Gastroesophageal sphincter (tissue), 3 donors: ENCODE measurements around the gene TNFAIP2.

Experiments used
- CTCF ChIP-seq, 4 experiments: fragments of 200-600 bp in 2 of 4; fragments of 450-650 bp in 2 of 4; sonication (generic) in 1 of 4; IDR thresholded peaks; one replicate each; pipeline ENCODE4 v1.5.1; 2017 to 2019; ENCODE audit warnings: antibody characterized with exemption in 4 of 4, mild to moderate bottlenecking in 2 of 4, moderate library complexity in 2 of 4
- EP300 ChIP-seq: sonication (generic); formaldehyde crosslinking; IDR thresholded peaks from one replicate; pipeline ENCODE4 v1.6.1; 2017; ENCODE audit warnings: antibody characterized with exemption, mild to moderate bottlenecking
- POLR2A ChIP-seq, 2 donors: fragments of 450-650 bp; IDR thresholded peaks; one replicate each; pipeline ENCODE4 v1.6.1; 2017; ENCODE audit warnings: antibody characterized with exemption in 2 of 2, mild to moderate bottlenecking in 2 of 2, moderate library complexity in 1 of 2

GRCh38 chr14:103118663-103119404 is 4.4 kb upstream of the TNFAIP2 start:
- TF ChIP-seq CTCF (IDR thresholded peaks at IDR 0.05) (no peak), POLR2A (IDR thresholded peaks at IDR 0.05) (no peak), EP300 (no peak)
